Fibroblast of skin of abdomen (primary cell): ENCODE results near the gene UCHL1. TPM values are rescaled to one million over a fixed set of nuclear protein-coding genes. Genes with fewer than 3 reads are reported as not detected.

Experiments
- DNase-seq: peaks from one replicate; pipeline ENCODE4 v3.0.0-alpha.2; 2013
- polyA plus RNA-seq, 2 experiments: library from polyadenylated mRNA; unstranded; fragments of 120-200 nt; gene quantifications; one replicate each; pipeline ENCODE4 v1.2.1, GENCODE V29; 2013; ENCODE audit not compliant: insufficient read length in 2 of 2

The UCHL1 gene
- 708 TPM for polyA plus RNA-seq (2013, experiment 1 of 2; ENCODE audit: insufficient read length)
- 720 TPM for polyA plus RNA-seq (2013, experiment 2 of 2; ENCODE audit: insufficient read length)

- DNase-seq, result peak; percentile 97
Measured at GRCh38 chr4:41256740-41257256, at the start of gene UCHL1. UCHL1 (plus strand) TSS chr4:41256928; CDS start chr4:41256977, 49 bp downstream.

- no peak for DNase-seq
Measured at GRCh38 chr4:41207291-41207831, 49.4 kb upstream of the UCHL1 start.

GRCh38 chr4:41209187-41209586, 47.5 kb upstream of the UCHL1 start:
- DNase-seq, result no peak

- DNase-seq, result no peak
Measured at GRCh38 chr4:41209901-41210300, 46.8 kb upstream of the UCHL1 start.

GRCh38 chr4:41211951-41212615, 44.6 kb upstream of the UCHL1 start:
- DNase-seq, result no peak

GRCh38 chr4:41212616-41213203, 44.0 kb upstream of the UCHL1 start:
- DNase-seq, result peak; percentile 62

- DNase-seq, result no peak
Measured at GRCh38 chr4:41213625-41214135, 43.0 kb upstream of the UCHL1 start.

- peak; percentile 98 for DNase-seq
Measured at GRCh38 chr4:41214136-41214824, 42.4 kb upstream of the UCHL1 start, which contains the start of gene APBB2. APBB2 (minus strand) TSS chr4:41214542; CDS start chr4:41033254, 181,288 bp downstream.

GRCh38 chr4:41214825-41215146, 41.9 kb upstream of the UCHL1 start:
- DNase-seq, result no peak

GRCh38 chr4:41215155-41215554, 41.6 kb upstream of the UCHL1 start:
- no peak for DNase-seq

GRCh38 chr4:41215969-41216293, 40.8 kb upstream of the UCHL1 start:
- DNase-seq, result no peak

GRCh38 chr4:41216294-41217019, 40.3 kb upstream of the UCHL1 start:
- peak; percentile 83 for DNase-seq

- no peak for DNase-seq
Measured at GRCh38 chr4:41217020-41217333, 39.8 kb upstream of the UCHL1 start.

- no peak for DNase-seq
Measured at GRCh38 chr4:41217374-41217773, 39.4 kb upstream of the UCHL1 start.

- no peak for DNase-seq
Measured at GRCh38 chr4:41218703-41219102, 38.0 kb upstream of the UCHL1 start.

GRCh38 chr4:41219421-41219950, 37.2 kb upstream of the UCHL1 start:
- DNase-seq, result no peak

- no peak for DNase-seq
Measured at GRCh38 chr4:41221850-41222645, 34.7 kb upstream of the UCHL1 start.

- DNase-seq, result no peak
Measured at GRCh38 chr4:41227902-41228301, 28.8 kb upstream of the UCHL1 start.

GRCh38 chr4:41232406-41232805, 24.3 kb upstream of the UCHL1 start:
- DNase-seq, result no peak

- no peak for DNase-seq
Measured at GRCh38 chr4:41232856-41233255, 23.9 kb upstream of the UCHL1 start.

GRCh38 chr4:41236032-41236431, 20.7 kb upstream of the UCHL1 start:
- no peak for DNase-seq

- DNase-seq, result no peak
Measured at GRCh38 chr4:41236508-41236907, 20.2 kb upstream of the UCHL1 start.
